Measurements from ENCODE around the gene OAT. TPM values are rescaled to one million over a fixed set of nuclear protein-coding genes. Genes with fewer than 3 reads are reported as not detected.

OAT gene
- total and polyA plus RNA-seq, 4 donors: 25.1 to 255 (median 69.1) TPM

DNA sequence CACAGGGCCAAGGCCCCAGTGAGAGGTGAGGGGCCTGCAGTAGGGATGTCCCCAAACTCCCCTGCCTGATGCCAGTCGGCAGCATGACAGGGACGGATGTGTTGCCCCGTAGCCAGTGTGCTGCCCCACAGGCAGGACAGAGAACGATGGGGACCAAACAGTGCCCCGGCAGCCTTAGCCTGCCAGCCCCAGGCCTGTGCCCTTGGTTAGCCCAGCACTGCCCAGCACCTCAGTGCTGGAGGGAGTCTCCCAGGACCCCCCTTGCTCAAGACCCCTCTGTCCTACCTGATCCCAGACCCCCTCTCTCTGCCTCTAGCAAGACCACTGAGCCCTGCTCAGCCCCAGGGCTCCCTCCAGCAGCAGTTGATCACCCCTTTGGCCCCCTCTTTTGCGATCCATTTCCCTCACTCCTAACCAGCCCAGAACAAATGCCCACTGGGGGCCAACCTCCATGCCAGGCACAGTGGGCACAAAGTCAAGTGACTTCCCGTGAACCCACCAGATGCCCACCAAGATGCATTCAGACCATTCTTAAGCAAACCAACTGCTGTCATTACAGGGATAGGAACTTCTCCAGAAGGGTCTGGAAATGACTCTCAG lies 34.0 kb downstream of the OAT start:
- WGBS: 92% methylated on average over 7 of the region's 7 CpGs
- Histone ChIP-seq H3K4me3 (ENCODE audit: low read depth in 1 of 3, low read length in 3 of 3) (no peak overlapping the region), H3K27ac (ENCODE audit: low read depth in 1 of 2, low read length in 2 of 2) (no peak overlapping the region), H3K4me1 (ENCODE audit: control insufficient read depth in 4 of 4, insufficient read depth in 4 of 4, low read length in 3 of 4) (peaks cover 5 to 11% (median 7%) of the 10 kb centered on the region in 4 donors), H3K9ac (ENCODE audit: low read depth in 1 of 2, low read length in 2 of 2) (no peak overlapping the region), H3K36me3 (ENCODE audit: control insufficient read depth in 4 of 4, insufficient read depth in 3 of 4, low read depth in 1 of 4, low read length in 3 of 4) (no peaks in the 10 kb centered on the region), H3K9me3 (ENCODE audit: control insufficient read depth in 4 of 4, low read length in 3 of 4) (no peaks in the 10 kb centered on the region), H3K27me3 (ENCODE audit: control insufficient read depth in 4 of 4, insufficient read depth in 4 of 4, low read length in 3 of 4) (peaks cover 0 to 17% (median 1%) of the 10 kb centered on the region in 4 donors)
- TF ChIP-seq ATF3 (IDR thresholded peaks at IDR 0.05) (no peak), RAD21 (IDR thresholded peaks at IDR 0.05) (no peak), TAF1 (conservative IDR thresholded peaks at IDR 0.05) (no peak), EGR1 (IDR thresholded peaks at IDR 0.05; ENCODE audit: low read depth in 2 of 2) (no peak), SP1 (IDR thresholded peaks at IDR 0.05) (no peak), FOXA2 (IDR thresholded peaks at IDR 0.05) (no peak), HNF4G (IDR thresholded peaks at IDR 0.05) (no peak), MAX (IDR thresholded peaks at IDR 0.05) (no peak), RXRA (IDR thresholded peaks at IDR 0.05) (no peak), REST (IDR thresholded peaks at IDR 0.05) (no peak), ZBTB33 (IDR thresholded peaks at IDR 0.05) (no peak), NR2F2 (IDR thresholded peaks at IDR 0.05) (no peak), HNF4A (conservative IDR thresholded peaks at IDR 0.05) (no peak), GABPA (IDR thresholded peaks at IDR 0.05 in 1 of 2, conservative IDR thresholded peaks at IDR 0.05 in 1 of 2) (no peak)
- no peak for DNase-seq (ENCODE audit: low spot score)

DNA sequence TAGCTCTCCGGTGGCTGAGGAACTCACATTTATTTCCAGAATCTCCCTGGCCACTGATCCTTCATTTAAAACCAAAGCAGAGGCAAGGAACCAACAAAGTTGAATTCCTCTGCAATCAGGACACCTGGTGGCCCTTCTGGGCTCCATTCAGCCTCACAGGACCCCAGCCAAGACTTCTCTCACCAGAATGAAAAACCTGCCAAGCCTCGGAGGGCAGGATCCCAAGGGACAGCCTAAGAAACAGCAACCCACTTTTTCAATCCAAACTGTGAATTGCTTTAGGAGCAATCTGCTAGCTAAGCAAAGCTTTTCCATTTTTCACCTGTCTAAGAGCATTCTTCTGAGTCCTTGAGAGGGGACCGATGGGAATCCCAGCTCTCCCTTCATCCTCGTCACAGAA lies 34.6 kb downstream of the OAT start:
- no peak for DNase-seq (ENCODE audit: low spot score)
- no peak overlapping the region for H3K27ac ChIP-seq (ENCODE audit: low read depth in 1 of 2, low read length in 2 of 2)
- no peaks in the 10 kb centered on the region for H3K9me3 ChIP-seq (ENCODE audit: control insufficient read depth in 4 of 4, low read length in 3 of 4)
- no peak for TF ChIP-seq CTCF (IDR thresholded peaks at IDR 0.05; ENCODE audit: low read depth, low read length, missing input control)
- no peak for TF ChIP-seq HNF4A (conservative IDR thresholded peaks at IDR 0.05)
- TF ChIP-seq TAF1 (conservative IDR thresholded peaks at IDR 0.05): no peak
- no peak for TF ChIP-seq ATF3 (IDR thresholded peaks at IDR 0.05)
- TF ChIP-seq FOXA1 (IDR thresholded peaks at IDR 0.05): no peak
- TF ChIP-seq GABPA (IDR thresholded peaks at IDR 0.05 in 1 of 2, conservative IDR thresholded peaks at IDR 0.05 in 1 of 2): no peak
- H3K9ac ChIP-seq (ENCODE audit: low read depth in 1 of 2, low read length in 2 of 2): no peak overlapping the region
- peaks cover 0 to 18% (median 1%) of the 10 kb centered on the region in 4 donors for H3K27me3 ChIP-seq (ENCODE audit: control insufficient read depth in 4 of 4, insufficient read depth in 4 of 4, low read length in 3 of 4)
- no peaks in the 10 kb centered on the region for H3K36me3 ChIP-seq (ENCODE audit: control insufficient read depth in 4 of 4, insufficient read depth in 3 of 4, low read depth in 1 of 4, low read length in 3 of 4)
- H3K4me1 ChIP-seq (ENCODE audit: control insufficient read depth in 4 of 4, insufficient read depth in 4 of 4, low read length in 3 of 4): peaks cover 3 to 11% (median 4%) of the 10 kb centered on the region in 4 donors
- WGBS: 89% methylated on average over 4 of the region's 4 CpGs
- H3K4me3 ChIP-seq (ENCODE audit: low read depth in 1 of 3, low read length in 3 of 3): no peak overlapping the region
